ENCODE data around the gene HPN.

Gene HPN

GRCh38 chr19:35033067-35034004, 8.2 kb upstream of the HPN start:
- H3K27ac ChIP-seq = no peak overlapping the region
- TF ChIP-seq CTCF (conservative IDR thresholded peaks at IDR 0.05) = no peak

GRCh38 chr19:35034005-35034502, 7.5 kb upstream of the HPN start:
- no peak for TF ChIP-seq CTCF (conservative IDR thresholded peaks at IDR 0.05)
- H3K27ac ChIP-seq = no peak overlapping the region

GRCh38 chr19:35034588-35035382, 6.7 kb upstream of the HPN start:
- H3K27ac ChIP-seq = no peak overlapping the region
- TF ChIP-seq CTCF (conservative IDR thresholded peaks at IDR 0.05) = no peak

GRCh38 chr19:35037716-35038622, 3.6 kb upstream of the HPN start:
- TF ChIP-seq CTCF (conservative IDR thresholded peaks at IDR 0.05) = no peak
- peak overlapping the region; percentile 98 for H3K27ac ChIP-seq

GRCh38 chr19:35038623-35039512, 2.7 kb upstream of the HPN start:
- peak overlapping the region; percentile 98 for H3K27ac ChIP-seq
- TF ChIP-seq CTCF (conservative IDR thresholded peaks at IDR 0.05) = no peak

Data from VCaP (cell line).